SK-N-SH treated with all-trans-retinoic acid at 6 μM for 48 hours (cell line): Measurements from ENCODE around the gene KRTAP5-3.

Experiments used
- ATAC-seq: fragments of 200-7000 bp; cut with Tn5 transposase; 3 replicates; pipeline ENCODE4 v1.9.1; 2020; ENCODE audit warnings: mild to moderate bottlenecking, moderate library complexity
- CREB5 ChIP-seq: fragments of 250-450 bp; sonication (Bioruptor Pico); IDR thresholded peaks from 2 replicates; pipeline ENCODE4 v1.5.1; 2020; ENCODE audit warnings: low read depth, mild to moderate bottlenecking, moderate library complexity
- CSDC2 ChIP-seq: fragments of 250-450 bp; sonication (Bioruptor Pico); IDR thresholded peaks from 2 replicates; pipeline ENCODE4 v1.5.0; 2020; ENCODE audit warnings: mild to moderate bottlenecking, moderate library complexity
- CSRNP3 ChIP-seq: fragments of 250-450 bp; sonication (Bioruptor Pico); IDR thresholded peaks from 2 replicates; pipeline ENCODE4 v1.5.1; 2021; ENCODE audit warnings: mild to moderate bottlenecking, moderate library complexity
- ESRRG ChIP-seq: fragments of 250-450 bp; sonication (Bioruptor Pico); IDR thresholded peaks from 2 replicates; pipeline ENCODE4 v1.6.1; 2021; ENCODE audit warnings: mild to moderate bottlenecking
- ISL1 ChIP-seq: fragments of 250-450 bp; sonication (Bioruptor Pico); IDR thresholded peaks from 2 replicates; pipeline ENCODE4 v2.1.2; 2022; ENCODE audit warnings: mild to moderate bottlenecking, moderate library complexity
- OSR1 ChIP-seq: fragments of 250-450 bp; sonication (Bioruptor Pico); IDR thresholded peaks from 2 replicates; pipeline ENCODE4 v1.8.0; 2022; ENCODE audit warnings: moderate library complexity, mild to moderate bottlenecking, inconsistent platforms
- POU6F1 ChIP-seq: fragments of 250-450 bp; sonication (Bioruptor Pico); IDR thresholded peaks from 2 replicates; pipeline ENCODE4 v1.8.0; 2021; ENCODE audit warnings: low read depth, mild to moderate bottlenecking, moderate library complexity, borderline replicate concordance
- PPARA ChIP-seq: fragments of 250-450 bp; sonication (Bioruptor Pico); IDR thresholded peaks from 2 replicates; pipeline ENCODE4 v1.5.0; 2020; ENCODE audit warnings: mild to moderate bottlenecking, borderline replicate concordance
- SNAI2 ChIP-seq: fragments of 250-450 bp; sonication (Bioruptor Pico); IDR thresholded peaks from 2 replicates; pipeline ENCODE4 v1.5.0; 2020; ENCODE audit warnings: mild to moderate bottlenecking, moderate library complexity
- TCF4 ChIP-seq: fragments of 250-450 bp; sonication (Bioruptor Pico); IDR thresholded peaks from 2 replicates; pipeline ENCODE4 v1.8.0; 2021; ENCODE audit warnings: mild to moderate bottlenecking, moderate library complexity, borderline replicate concordance
- TOX ChIP-seq: fragments of 250-450 bp; sonication (Bioruptor Pico); IDR thresholded peaks from 2 replicates; pipeline ENCODE4 v1.8.0; 2021; ENCODE audit warnings: mild to moderate bottlenecking, moderate library complexity, borderline replicate concordance
- TSHZ2 ChIP-seq: fragments of 250-450 bp; sonication (Bioruptor Pico); IDR thresholded peaks from 2 replicates; pipeline ENCODE4 v1.5.0; 2020; ENCODE audit warnings: mild to moderate bottlenecking, moderate library complexity
- ZC3H10 ChIP-seq: fragments of 250-450 bp; sonication (Bioruptor Pico); IDR thresholded peaks from 2 replicates; pipeline ENCODE4 v1.5.1; 2021; ENCODE audit warnings: mild to moderate bottlenecking, moderate library complexity
- ZFP3 ChIP-seq: fragments of 250-450 bp; sonication (Bioruptor Pico); IDR thresholded peaks from 2 replicates; pipeline ENCODE4 v1.5.0; 2020; ENCODE audit warnings: mild to moderate bottlenecking, moderate library complexity
- ZFP30 ChIP-seq: fragments of 450-650 bp; formaldehyde crosslinking; IDR thresholded peaks from 2 replicates; pipeline ENCODE4 v1.5.0; 2022; ENCODE audit warnings: mild to moderate bottlenecking, moderate library complexity
- ZNF565 ChIP-seq: fragments of 450-650 bp; formaldehyde crosslinking; conservative IDR thresholded peaks from 2 replicates; pipeline ENCODE4 v1.5.0; 2020; ENCODE audit warnings: low read depth, mild to moderate bottlenecking, moderate library complexity
- ZNF8 ChIP-seq: fragments of 450-650 bp; formaldehyde crosslinking; IDR thresholded peaks from 2 replicates; pipeline ENCODE4 v1.5.0; 2020; ENCODE audit warnings: mild to moderate bottlenecking, moderate library complexity
- TF ChIP-seq, protein P1 (sequence below): fragments of 250-450 bp; sonication (Bioruptor Pico); IDR thresholded peaks from 2 replicates; pipeline ENCODE4 v1.8.0; 2020; ENCODE audit warnings: mild to moderate bottlenecking, moderate library complexity, borderline replicate concordance

The KRTAP5-3 gene

GRCh38 chr11:1643146-1643690 lies 35.0 kb upstream of the KRTAP5-3 start (continued):
- TF ChIP-seq CREB5, result no peak
- no peak for TF ChIP-seq SNAI2 (CRISPR knock-in tag)
- no peak for TF ChIP-seq ESRRG (CRISPR knock-in tag)
- TF ChIP-seq PPARA (CRISPR knock-in tag), result no peak
- TF ChIP-seq ZNF565, result no peak
- TF ChIP-seq OSR1 (CRISPR knock-in tag), result no peak
- TF ChIP-seq, all 23 proteins: peak for 0

- ATAC-seq, result no peak
- TF ChIP-seq ZNF565 (no peak), ISL1 (CRISPR knock-in tag) (no peak), PPARA (CRISPR knock-in tag) (no peak), POU6F1 (CRISPR knock-in tag) (no peak), OSR1 (CRISPR knock-in tag) (no peak), CSDC2 (CRISPR knock-in tag) (no peak), ZNF8 (CRISPR knock-in tag) (no peak), TOX (CRISPR knock-in tag) (no peak), ZFP3 (CRISPR knock-in tag) (no peak), SNAI2 (CRISPR knock-in tag) (no peak), TSHZ2 (CRISPR knock-in tag) (no peak), TCF4 (CRISPR knock-in tag) (no peak), CSRNP3 (CRISPR knock-in tag) (no peak), CREB5 (no peak), ZC3H10 (CRISPR knock-in tag) (no peak), ZFP30 (CRISPR knock-in tag) (no peak), ESRRG (CRISPR knock-in tag) (no peak)
- TF ChIP-seq, protein P1, sequence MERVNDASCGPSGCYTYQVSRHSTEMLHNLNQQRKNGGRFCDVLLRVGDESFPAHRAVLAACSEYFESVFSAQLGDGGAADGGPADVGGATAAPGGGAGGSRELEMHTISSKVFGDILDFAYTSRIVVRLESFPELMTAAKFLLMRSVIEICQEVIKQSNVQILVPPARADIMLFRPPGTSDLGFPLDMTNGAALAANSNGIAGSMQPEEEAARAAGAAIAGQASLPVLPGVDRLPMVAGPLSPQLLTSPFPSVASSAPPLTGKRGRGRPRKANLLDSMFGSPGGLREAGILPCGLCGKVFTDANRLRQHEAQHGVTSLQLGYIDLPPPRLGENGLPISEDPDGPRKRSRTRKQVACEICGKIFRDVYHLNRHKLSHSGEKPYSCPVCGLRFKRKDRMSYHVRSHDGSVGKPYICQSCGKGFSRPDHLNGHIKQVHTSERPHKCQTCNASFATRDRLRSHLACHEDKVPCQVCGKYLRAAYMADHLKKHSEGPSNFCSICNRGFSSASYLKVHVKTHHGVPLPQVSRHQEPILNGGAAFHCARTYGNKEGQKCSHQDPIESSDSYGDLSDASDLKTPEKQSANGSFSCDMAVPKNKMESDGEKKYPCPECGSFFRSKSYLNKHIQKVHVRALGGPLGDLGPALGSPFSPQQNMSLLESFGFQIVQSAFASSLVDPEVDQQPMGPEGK (CRISPR knock-in tag), result no peak
These were observed 34.3 kb upstream of the KRTAP5-3 start for GRCh38 chr11:1642288-1643145.
